Panc1 (cell line): ENCODE data around the gene PRR5L. TPM values are rescaled to one million over a fixed set of nuclear protein-coding genes. Genes with fewer than 3 reads are reported as not detected.

Source experiments
- ATAC-seq: fragments of 200-7000 bp; cut with Tn5 transposase; 2 replicates; pipeline ENCODE4 v1.9.1; 2020; ENCODE audit warnings: mild to moderate bottlenecking, moderate library complexity
- BruUV-seq: library from RNA; stranded (reverse); fragments of 400-500 nt; replicated peaks from 2 replicates; lab custom pipeline; 2021; lab: Mats Ljungman, UMichigan
- CTCF ChIA-PET: fragments of 300-600 bp; sonication (Branson Sonifier 250); formaldehyde crosslinking; loops from one replicate; lab custom pipeline; 2022; ENCODE audit warnings: antibody characterized with exemption; lab: Charles Lee
- POLR2A ChIA-PET: fragments of 300-600 bp; sonication (Branson Sonifier 250); formaldehyde crosslinking; loops from one replicate; lab custom pipeline; 2022; ENCODE audit warnings: antibody characterized with exemption; lab: Charles Lee
- DNase-seq: peaks from one replicate; pipeline ENCODE4 v3.0.0-alpha.2; 2010; ENCODE audit warnings: low read depth, low spot score
- H3K27ac ChIP-seq: 2 replicates; pipeline ENCODE4 v1.5.1; 2011; ENCODE audit warnings: mild to moderate bottlenecking, low read length, inconsistent platforms
- H3K27me3 ChIP-seq: fragments of 200-500 bp; sonication (Bioruptor generic); 2 replicates; pipeline ENCODE4 v1.6.0; 2014; ENCODE audit warnings: low read length, inconsistent platforms; ENCODE audit not compliant: control insufficient read depth, insufficient read depth
- H3K36me3 ChIP-seq: fragments of 200-500 bp; sonication (Bioruptor generic); 2 replicates; pipeline ENCODE4 v1.5.1; 2014; ENCODE audit warnings: inconsistent platforms, mild to moderate bottlenecking, low read length, moderate library complexity; ENCODE audit not compliant: control insufficient read depth, insufficient read depth
- H3K4me1 ChIP-seq: 2 replicates; pipeline ENCODE4 v1.5.1; 2011; ENCODE audit warnings: inconsistent platforms, mild to moderate bottlenecking, low read length, moderate library complexity; ENCODE audit not compliant: control insufficient read depth, insufficient read depth
- H3K4me3 ChIP-seq, 2 experiments: 2 replicates each; pipeline ENCODE4 v1.5.1; 2011 to 2012; ENCODE audit warnings: low read depth in 2 of 2, low read length in 2 of 2, mild to moderate bottlenecking in 2 of 2, inconsistent platforms in 1 of 2, moderate library complexity in 1 of 2
- H3K9me3 ChIP-seq: fragments of 200-500 bp; sonication (Bioruptor generic); 2 replicates; pipeline ENCODE4 v1.5.1; 2014; ENCODE audit warnings: low read depth, mild to moderate bottlenecking, inconsistent platforms, low read length, moderate library complexity; ENCODE audit not compliant: control insufficient read depth, insufficient read depth
- POLR2AphosphoS5 ChIP-seq: IDR thresholded peaks from 2 replicates; pipeline ENCODE4 v1.6.1; 2012; ENCODE audit warnings: mild to moderate bottlenecking, low read depth, low read length, moderate library complexity
- SIN3A ChIP-seq: IDR thresholded peaks from 2 replicates; pipeline ENCODE4 v1.6.1; 2012; ENCODE audit warnings: low read depth, mild to moderate bottlenecking, low read length, moderate library complexity, borderline replicate concordance; ENCODE audit not compliant: insufficient read depth
- TCF7L2 ChIP-seq: IDR thresholded peaks from 2 replicates; pipeline ENCODE4 v1.6.1; 2011; ENCODE audit warnings: mild to moderate bottlenecking, low read depth, low read length, inconsistent platforms
- in situ Hi-C: cut with HindIII; loops from 2 replicates; pipeline ENCODE4 v1.10.0; 2016; ENCODE audit warnings: low sequenced_read_pairs, low pct_unique_long_range_greater_than_20kb
- intact Hi-C: fragments of 100-400 bp; cut with micrococcal nuclease; formaldehyde crosslinking; loops from one replicate; pipeline ENCODE4 v1.10.0; 2022; ENCODE audit not compliant: unreplicated experiment
- total RNA-seq: library from RNA; stranded (reverse); gene quantifications from one replicate; pipeline ENCODE4 v1.2.1, GENCODE V29; 2021; ENCODE audit not compliant: unreplicated experiment
- TF ChIP-seq, protein P1 (sequence below): fragments of 450-650 bp; IDR thresholded peaks from 2 replicates; pipeline ENCODE4 v1.5.1; 2017; ENCODE audit warnings: mild to moderate bottlenecking
- TF ChIP-seq, protein P2 (sequence below), 2 experiments: IDR thresholded peaks; 2 replicates each; pipeline ENCODE4 v1.6.1; 2011 to 2012; ENCODE audit warnings: low read depth in 2 of 2, control low read depth in 1 of 2, low read length in 1 of 2, mild to moderate bottlenecking in 1 of 2, moderate library complexity in 1 of 2; ENCODE audit not compliant: insufficient read depth in 1 of 2

PRR5L gene
- total RNA-seq, 1 experiment from 2014 or later, result 0.36 TPM

DNA sequence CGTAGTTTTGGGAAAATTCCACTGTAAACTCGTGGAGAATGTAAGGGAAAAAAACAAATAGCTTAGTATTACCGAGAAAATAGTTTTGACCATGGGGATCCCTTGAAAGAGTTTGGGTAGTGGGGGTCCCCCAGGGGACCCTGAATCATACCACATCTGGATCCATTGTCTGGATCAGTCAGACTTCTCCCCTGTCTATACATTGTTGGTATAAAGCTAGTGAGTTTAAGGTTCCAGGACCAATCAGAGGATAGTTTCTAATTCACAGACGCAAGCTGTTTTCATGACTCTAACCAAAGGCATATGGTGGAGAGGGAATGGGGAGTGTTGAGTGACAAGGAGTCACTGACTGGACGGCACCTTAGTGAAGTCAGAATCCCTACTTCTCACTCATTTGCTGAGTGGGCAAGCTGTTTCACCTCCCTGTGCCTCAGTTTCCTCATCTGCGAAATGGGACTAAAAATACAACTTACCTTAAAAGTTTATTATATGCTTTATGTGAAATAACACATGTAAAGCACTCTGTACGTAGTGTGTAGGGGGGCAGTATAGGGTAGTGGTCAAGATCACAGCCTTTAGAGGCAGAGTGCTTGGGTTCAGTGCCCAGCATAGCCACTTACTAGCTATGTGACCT, 123.8 kb downstream of the PRR5L start:
- DNase-seq (no peak), ATAC-seq (no peak)
- no peak overlapping the region for H3K4me3 ChIP-seq
- H3K27me3 ChIP-seq, result no peaks in the 10 kb centered on the region; the same call in 1 of the 2 replicates
- no peaks in the 10 kb centered on the region for H3K4me1 ChIP-seq
- TF ChIP-seq, protein P1, sequence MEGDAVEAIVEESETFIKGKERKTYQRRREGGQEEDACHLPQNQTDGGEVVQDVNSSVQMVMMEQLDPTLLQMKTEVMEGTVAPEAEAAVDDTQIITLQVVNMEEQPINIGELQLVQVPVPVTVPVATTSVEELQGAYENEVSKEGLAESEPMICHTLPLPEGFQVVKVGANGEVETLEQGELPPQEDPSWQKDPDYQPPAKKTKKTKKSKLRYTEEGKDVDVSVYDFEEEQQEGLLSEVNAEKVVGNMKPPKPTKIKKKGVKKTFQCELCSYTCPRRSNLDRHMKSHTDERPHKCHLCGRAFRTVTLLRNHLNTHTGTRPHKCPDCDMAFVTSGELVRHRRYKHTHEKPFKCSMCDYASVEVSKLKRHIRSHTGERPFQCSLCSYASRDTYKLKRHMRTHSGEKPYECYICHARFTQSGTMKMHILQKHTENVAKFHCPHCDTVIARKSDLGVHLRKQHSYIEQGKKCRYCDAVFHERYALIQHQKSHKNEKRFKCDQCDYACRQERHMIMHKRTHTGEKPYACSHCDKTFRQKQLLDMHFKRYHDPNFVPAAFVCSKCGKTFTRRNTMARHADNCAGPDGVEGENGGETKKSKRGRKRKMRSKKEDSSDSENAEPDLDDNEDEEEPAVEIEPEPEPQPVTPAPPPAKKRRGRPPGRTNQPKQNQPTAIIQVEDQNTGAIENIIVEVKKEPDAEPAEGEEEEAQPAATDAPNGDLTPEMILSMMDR, result no peak
- TF ChIP-seq TCF7L2 (no peak), POLR2AphosphoS5 (no peak), SIN3A (no peak)
- TF ChIP-seq, protein P2, sequence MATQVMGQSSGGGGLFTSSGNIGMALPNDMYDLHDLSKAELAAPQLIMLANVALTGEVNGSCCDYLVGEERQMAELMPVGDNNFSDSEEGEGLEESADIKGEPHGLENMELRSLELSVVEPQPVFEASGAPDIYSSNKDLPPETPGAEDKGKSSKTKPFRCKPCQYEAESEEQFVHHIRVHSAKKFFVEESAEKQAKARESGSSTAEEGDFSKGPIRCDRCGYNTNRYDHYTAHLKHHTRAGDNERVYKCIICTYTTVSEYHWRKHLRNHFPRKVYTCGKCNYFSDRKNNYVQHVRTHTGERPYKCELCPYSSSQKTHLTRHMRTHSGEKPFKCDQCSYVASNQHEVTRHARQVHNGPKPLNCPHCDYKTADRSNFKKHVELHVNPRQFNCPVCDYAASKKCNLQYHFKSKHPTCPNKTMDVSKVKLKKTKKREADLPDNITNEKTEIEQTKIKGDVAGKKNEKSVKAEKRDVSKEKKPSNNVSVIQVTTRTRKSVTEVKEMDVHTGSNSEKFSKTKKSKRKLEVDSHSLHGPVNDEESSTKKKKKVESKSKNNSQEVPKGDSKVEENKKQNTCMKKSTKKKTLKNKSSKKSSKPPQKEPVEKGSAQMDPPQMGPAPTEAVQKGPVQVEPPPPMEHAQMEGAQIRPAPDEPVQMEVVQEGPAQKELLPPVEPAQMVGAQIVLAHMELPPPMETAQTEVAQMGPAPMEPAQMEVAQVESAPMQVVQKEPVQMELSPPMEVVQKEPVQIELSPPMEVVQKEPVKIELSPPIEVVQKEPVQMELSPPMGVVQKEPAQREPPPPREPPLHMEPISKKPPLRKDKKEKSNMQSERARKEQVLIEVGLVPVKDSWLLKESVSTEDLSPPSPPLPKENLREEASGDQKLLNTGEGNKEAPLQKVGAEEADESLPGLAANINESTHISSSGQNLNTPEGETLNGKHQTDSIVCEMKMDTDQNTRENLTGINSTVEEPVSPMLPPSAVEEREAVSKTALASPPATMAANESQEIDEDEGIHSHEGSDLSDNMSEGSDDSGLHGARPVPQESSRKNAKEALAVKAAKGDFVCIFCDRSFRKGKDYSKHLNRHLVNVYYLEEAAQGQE (IDR thresholded peaks at IDR 0.05; ENCODE audit: insufficient read depth in 1 of 2, low read depth in 2 of 2, low read length in 1 of 2), result no peak
- intact Hi-C loops, result no loop called here
- BruUV-seq, result no TSS peak
- in situ Hi-C loops, result no loop called here
- ChIA-PET CTCF (no interaction called here), POLR2A (interaction anchor here (0.5 to 0.6 kb wide), 2 partner anchors 521 to 1360 kb away, joined by 3 to 5 read pairs; no protein-coding TSS in a partner anchor)
- no peak overlapping the region for H3K27ac ChIP-seq
- H3K9me3 ChIP-seq, result no peaks in the 10 kb centered on the region
- no peaks in the 10 kb centered on the region for H3K36me3 ChIP-seq

DNA sequence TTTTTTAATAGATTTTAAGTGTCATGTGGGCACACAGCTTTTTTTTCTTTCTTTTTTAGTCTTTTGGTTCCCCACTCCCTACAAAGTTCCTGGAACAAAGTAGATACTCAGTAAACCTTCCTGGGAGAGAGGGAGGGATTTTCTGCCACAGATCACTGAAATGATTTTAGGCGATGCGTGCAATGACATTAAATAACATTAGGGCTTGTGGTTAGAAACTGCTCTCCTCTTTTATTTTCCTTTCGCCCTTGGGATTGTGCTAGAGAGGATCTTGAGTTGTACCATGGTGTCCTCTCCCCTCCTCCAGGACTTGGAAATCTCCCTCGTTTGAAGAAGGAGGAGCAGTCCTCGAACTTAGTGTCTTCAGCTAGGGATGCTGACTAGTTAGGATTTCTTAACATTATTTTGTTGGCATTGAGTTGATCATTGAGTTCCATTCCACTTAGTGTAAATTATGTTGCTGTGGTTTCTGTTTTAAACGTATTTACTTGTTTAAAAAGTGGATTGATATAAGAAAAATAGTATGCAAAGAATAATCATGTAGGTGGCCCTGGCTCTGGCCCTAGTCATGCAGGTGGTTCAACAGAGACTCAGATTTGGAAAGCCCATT, 125.6 kb downstream of the PRR5L start:
- ChIA-PET POLR2A (no interaction called here), CTCF (no interaction called here)

More for the DNA sequence above, 125.6 kb downstream of the PRR5L start:
- Histone ChIP-seq H3K27ac (no peak overlapping the region), H3K36me3 (no peaks in the 10 kb centered on the region), H3K4me1 (no peaks in the 10 kb centered on the region), H3K27me3 (no peaks in the 10 kb centered on the region; the same call in 1 of the 2 replicates), H3K4me3 (no peak overlapping the region), H3K9me3 (no peaks in the 10 kb centered on the region)
- no TSS peak for BruUV-seq
- in situ Hi-C loops (no loop called here), intact Hi-C loops (no loop called here)
- DNase-seq, result no peak
- TF ChIP-seq SIN3A, result no peak
- TF ChIP-seq TCF7L2, result no peak
- TF ChIP-seq, protein P2 (IDR thresholded peaks at IDR 0.05; ENCODE audit: insufficient read depth in 1 of 2, low read depth in 2 of 2, low read length in 1 of 2), result no peak
- TF ChIP-seq, protein P1, result no peak
- TF ChIP-seq POLR2AphosphoS5, result no peak
- ATAC-seq, result no peak
